Upper lobe of left lung (tissue), 4 donors: Measurements from ENCODE around the gene CYP27C1.

ENCODE experiments used
- CTCF ChIP-seq, 6 experiments: fragments of 450-650 bp in 4 of 6; fragments of 200-600 bp in 2 of 6; sonication (generic) in 2 of 6; IDR thresholded peaks; one replicate each; pipeline ENCODE4 v1.5.1; 2016 to 2019; ENCODE audit warnings: antibody characterized with exemption in 6 of 6
- EP300 ChIP-seq, 4 donors: sonication (generic); formaldehyde crosslinking; IDR thresholded peaks; one replicate each; pipeline ENCODE4 v1.5.1; 2017; ENCODE audit warnings: antibody characterized with exemption in 4 of 4, control low read depth in 2 of 4
- POLR2A ChIP-seq, 4 donors: fragments of 450-650 bp; IDR thresholded peaks; one replicate each; pipeline ENCODE4 v1.5.1; 2016 to 2017; ENCODE audit warnings: antibody characterized with exemption in 4 of 4, mild to moderate bottlenecking in 2 of 4

GRCh38 chr2:127193967-127194280 lies 26.2 kb downstream of the CYP27C1 start:
- TF ChIP-seq CTCF (IDR thresholded peaks at IDR 0.05) (no peak), POLR2A (IDR thresholded peaks at IDR 0.05) (no peak), EP300 (IDR thresholded peaks at IDR 0.05) (no peak)
